H9 (cell line): ENCODE results near the gene KRR1. TPM values are rescaled to one million over a fixed set of nuclear protein-coding genes. Genes with fewer than 3 reads are reported as not detected.
"Not testable (repeated sequence)": the region's sequence is repeated elsewhere in the genome, so short reads cannot be mapped to it uniquely, and the experiment has no call there.

Source experiments
- DNase-seq: peaks from one replicate; pipeline ENCODE4 v3.0.0-alpha.2; 2017
- H2AFZ ChIP-seq: one replicate; pipeline ENCODE4 v1.6.1; 2013; ENCODE audit warnings: mild to moderate bottlenecking, low read length, control low read depth, moderate library complexity
- H2AK5ac ChIP-seq: 2 replicates; pipeline ENCODE4 v1.6.1; 2013; ENCODE audit warnings: low read length, control low read depth, mixed read lengths; ENCODE audit not compliant: insufficient read length
- H2BK120ac ChIP-seq: one replicate; pipeline ENCODE4 v1.6.1; 2013; ENCODE audit warnings: low read depth, mild to moderate bottlenecking, low read length, control low read depth, inconsistent platforms; ENCODE audit not compliant: poor library complexity, severe bottlenecking
- H2BK12ac ChIP-seq: 2 replicates; pipeline ENCODE4 v1.6.1; 2013; ENCODE audit warnings: low read length, control low read depth, mixed read lengths, low read depth; ENCODE audit not compliant: insufficient read length
- H2BK15ac ChIP-seq: 2 replicates; pipeline ENCODE4 v1.6.1; 2013; ENCODE audit warnings: low read depth, low read length, control low read depth
- H2BK20ac ChIP-seq: one replicate; pipeline ENCODE4 v1.6.1; 2013; ENCODE audit warnings: low read depth, mild to moderate bottlenecking, low read length, control low read depth, inconsistent platforms; ENCODE audit not compliant: poor library complexity, severe bottlenecking
- H2BK5ac ChIP-seq: 2 replicates; pipeline ENCODE4 v1.6.1; 2013; ENCODE audit warnings: low read length, control low read depth, mixed read lengths; ENCODE audit not compliant: insufficient read length
- H3K14ac ChIP-seq: 2 replicates; pipeline ENCODE4 v1.6.1; 2013; ENCODE audit warnings: low read length, control low read depth; ENCODE audit not compliant: insufficient read depth
- H3K18ac ChIP-seq: 2 replicates; pipeline ENCODE4 v1.6.1; 2013; ENCODE audit warnings: low read depth, mild to moderate bottlenecking, mixed read lengths, low read length, control low read depth; ENCODE audit not compliant: insufficient read length
- H3K23ac ChIP-seq: 2 replicates; pipeline ENCODE4 v1.6.1; 2013; ENCODE audit warnings: low read length, control low read depth, mixed read lengths, low read depth; ENCODE audit not compliant: insufficient read length
- H3K23me2 ChIP-seq: 2 replicates; pipeline ENCODE4 v1.6.1; 2013; ENCODE audit warnings: low read depth, mild to moderate bottlenecking, mixed read lengths, low read length, control low read depth; ENCODE audit not compliant: insufficient read length, poor library complexity, severe bottlenecking
- H3K27ac ChIP-seq: 2 replicates; pipeline ENCODE4 v1.5.1; 2013; ENCODE audit warnings: low read length, control low read depth, mixed read lengths, low read depth; ENCODE audit not compliant: insufficient read length
- H3K27me3 ChIP-seq: 2 replicates; pipeline ENCODE4 v1.6.1; 2013; ENCODE audit warnings: low read length, control low read depth, inconsistent platforms; ENCODE audit not compliant: insufficient read depth
- H3K4ac ChIP-seq: 2 replicates; pipeline ENCODE4 v1.6.1; 2013; ENCODE audit warnings: low read depth, mild to moderate bottlenecking, control low read depth, inconsistent platforms, low read length, moderate library complexity
- H3K4me1 ChIP-seq: 2 replicates; pipeline ENCODE4 v1.6.1; 2013; ENCODE audit warnings: low read length, control low read depth, inconsistent platforms; ENCODE audit not compliant: insufficient read depth
- H3K4me2 ChIP-seq: 2 replicates; pipeline ENCODE4 v1.6.1; 2013; ENCODE audit warnings: low read length, control low read depth, mixed read lengths; ENCODE audit not compliant: insufficient read length, insufficient read depth
- H3K56ac ChIP-seq: 2 replicates; pipeline ENCODE4 v1.6.1; 2013; ENCODE audit warnings: low read depth, mild to moderate bottlenecking, mixed read lengths, low read length, control low read depth; ENCODE audit not compliant: insufficient read length
- H3K79me1 ChIP-seq: 2 replicates; pipeline ENCODE4 v1.6.1; 2013; ENCODE audit warnings: low read depth, mild to moderate bottlenecking, moderate library complexity, low read length, control low read depth, inconsistent platforms; ENCODE audit not compliant: insufficient read depth, poor library complexity, severe bottlenecking
- H3K79me2 ChIP-seq: 2 replicates; pipeline ENCODE4 v1.6.1; 2013; ENCODE audit warnings: low read length, control low read depth, inconsistent platforms; ENCODE audit not compliant: insufficient read depth
- H3K9ac ChIP-seq: 2 replicates; pipeline ENCODE4 v1.6.1; 2013; ENCODE audit warnings: low read length, control low read depth, mixed read lengths; ENCODE audit not compliant: insufficient read length; ENCODE audit errors: extremely low read depth
- H3K9me3 ChIP-seq: one replicate; pipeline ENCODE4 v1.6.1; 2013; ENCODE audit warnings: low read depth, low read length, inconsistent platforms; ENCODE audit not compliant: control insufficient read depth
- H3T11ph ChIP-seq: one replicate; pipeline ENCODE4 v1.6.1; 2013; ENCODE audit warnings: mild to moderate bottlenecking, low read length, control low read depth, inconsistent platforms
- H4K20me1 ChIP-seq: one replicate; pipeline ENCODE4 v1.6.1; 2013; ENCODE audit not compliant: control insufficient read depth, insufficient read length, insufficient read depth
- H4K5ac ChIP-seq: 2 replicates; pipeline ENCODE4 v1.6.1; 2013; ENCODE audit warnings: low read depth, mild to moderate bottlenecking, mixed read lengths, low read length, control low read depth; ENCODE audit not compliant: insufficient read length
- H4K8ac ChIP-seq: replicated peaks from 2 replicates; pipeline ENCODE4 v1.6.1; 2013; ENCODE audit warnings: low read length, control low read depth, mixed read lengths, low read depth; ENCODE audit not compliant: insufficient read length
- H4K91ac ChIP-seq: 2 replicates; pipeline ENCODE4 v1.6.1; 2013; ENCODE audit warnings: low read depth, mild to moderate bottlenecking, moderate library complexity, mixed read lengths, low read length, control low read depth; ENCODE audit not compliant: insufficient read length
- H3K27ac Mint-ChIP-seq, 3 experiments: 2 replicates in 2 of 3; 3 replicates in 1 of 3; pipeline ENCODE4 v1.8.0; 2020 to 2021; ENCODE audit warnings: mixed read lengths in 3 of 3, mild to moderate bottlenecking in 1 of 3, moderate library complexity in 1 of 3
- H3K27me3 Mint-ChIP-seq: 2 replicates; pipeline ENCODE4 v1.8.0; 2021; ENCODE audit warnings: low read depth, mild to moderate bottlenecking, moderate library complexity, mixed read lengths
- H3K36me3 Mint-ChIP-seq, 3 experiments: 2 replicates in 2 of 3; 3 replicates in 1 of 3; pipeline ENCODE4 v1.8.0; 2020 to 2021; ENCODE audit warnings: low read depth in 3 of 3, mixed read lengths in 3 of 3; ENCODE audit not compliant: insufficient read depth in 1 of 3
- H3K4me1 Mint-ChIP-seq, 2 experiments: 2 replicates each; pipeline ENCODE4 v1.8.0; 2020; ENCODE audit warnings: mixed read lengths in 2 of 2
- H3K4me3 Mint-ChIP-seq, 2 experiments: 2 replicates in 1 of 2; 3 replicates in 1 of 2; pipeline ENCODE4 v1.8.0; 2020 to 2021; ENCODE audit warnings: mild to moderate bottlenecking in 2 of 2, mixed read lengths in 2 of 2, moderate library complexity in 1 of 2
- H3K9me3 Mint-ChIP-seq, 2 experiments: 2 replicates in 1 of 2; 3 replicates in 1 of 2; pipeline ENCODE4 v1.8.0; 2020; ENCODE audit warnings: mild to moderate bottlenecking in 2 of 2, mixed read lengths in 2 of 2, moderate library complexity in 1 of 2
- total RNA-seq: library from RNA; stranded (reverse); gene quantifications from 2 replicates; pipeline ENCODE4 v1.2.1, GENCODE V29; 2021

KRR1 gene
- total RNA-seq, 1 experiment from 2014 or later, result 88.9 TPM

- H3K27ac Mint-ChIP-seq, H3K9ac ChIP-seq, H3K4me3 Mint-ChIP-seq, H3K27ac ChIP-seq, H3K36me3 Mint-ChIP-seq, H2BK15ac ChIP-seq, H4K5ac ChIP-seq, H2BK5ac ChIP-seq, H3K79me1 ChIP-seq, H3K23ac ChIP-seq, H3K56ac ChIP-seq, H3K27me3 ChIP-seq, H3T11ph ChIP-seq, H3K4me2 ChIP-seq, H3K18ac ChIP-seq, H2AK5ac ChIP-seq, H3K4ac ChIP-seq, DNase-seq, H2AFZ ChIP-seq, H2BK12ac ChIP-seq, H3K27me3 Mint-ChIP-seq, H4K8ac ChIP-seq, H3K9me3 Mint-ChIP-seq, H4K91ac ChIP-seq, H2BK20ac ChIP-seq, H3K79me2 ChIP-seq, H2BK120ac ChIP-seq, H4K20me1 ChIP-seq, H3K23me2 ChIP-seq, H3K4me1 ChIP-seq, H3K9me3 ChIP-seq, H3K14ac ChIP-seq: not testable (repeated sequence)
- H3K4me1 Mint-ChIP-seq, result peaks cover 4 to 14% of the 10 kb centered on the region in 2 experiments; a peak in 2 of 4 replicates
Observed at GRCh38 chr12:75521224-75521623, 9.8 kb upstream of the KRR1 start.
